Measurements from ENCODE around the gene HS6ST3.

GRCh38 chr13:96785986-96786385 lies 696.1 kb downstream of the HS6ST3 start:
- TF ChIP-seq EZH2 (IDR thresholded peaks at IDR 0.05; ENCODE audit: borderline replicate concordance) (no peak), CTCF (IDR thresholded peaks at IDR 0.05; ENCODE audit: poor library complexity) (no peak)

Measured in hepatocyte (in vitro differentiated cells).